Sigmoid colon (tissue), 7 donors: ENCODE data around the gene TMEM260. TPM values are rescaled to one million over a fixed set of nuclear protein-coding genes. Genes with fewer than 3 reads are reported as not detected.
"Not testable (repeated sequence)": the region's sequence is repeated elsewhere in the genome, so short reads cannot be mapped to it uniquely, and the experiment has no call there.

Source experiments
- DNase-seq: peaks from one replicate; pipeline ENCODE4 v3.0.0-alpha.2; 2019
- H3K27ac ChIP-seq, 4 donors: fragments of 200-600 bp; sonication (generic); one replicate each; pipeline ENCODE4 v1.5.1; 2016 to 2019; ENCODE audit warnings: mild to moderate bottlenecking in 1 of 4
- H3K27me3 ChIP-seq, 3 donors: fragments of 200-600 bp; sonication (generic); one replicate each; pipeline ENCODE4 v1.5.1; 2019; ENCODE audit warnings: mild to moderate bottlenecking in 1 of 3
- H3K36me3 ChIP-seq, 4 donors: fragments of 200-600 bp; sonication (generic); one replicate each; pipeline ENCODE4 v1.5.1; 2016 to 2019
- H3K4me1 ChIP-seq, 4 donors: fragments of 200-600 bp; sonication (generic); one replicate each; pipeline ENCODE4 v1.5.1; 2017 to 2019
- H3K4me3 ChIP-seq, 4 donors: fragments of 200-600 bp; sonication (generic); one replicate each; pipeline ENCODE4 v1.5.1; 2017 to 2019; ENCODE audit warnings: mild to moderate bottlenecking in 2 of 4, moderate library complexity in 1 of 4
- H3K9me3 ChIP-seq, 4 donors: fragments of 200-600 bp in 3 of 4; sonication (generic) in 3 of 4; one replicate each; pipeline versions ENCODE4 v1.5.1 to v1.6.1; 2013 to 2019
- EP300 ChIP-seq, 4 donors: sonication (generic); formaldehyde crosslinking; IDR thresholded peaks; one replicate each; pipeline ENCODE4 v1.6.1; 2017; ENCODE audit warnings: antibody characterized with exemption in 4 of 4
- POLR2A ChIP-seq, 2 donors: fragments of 450-650 bp; IDR thresholded peaks; one replicate each; pipeline ENCODE4 v1.6.1; 2016; ENCODE audit warnings: antibody characterized with exemption in 2 of 2, mild to moderate bottlenecking in 2 of 2, moderate library complexity in 2 of 2
- POLR2AphosphoS5 ChIP-seq, 4 donors: sonication (generic); formaldehyde crosslinking; IDR thresholded peaks; one replicate each; pipeline ENCODE4 v1.6.1; 2017; ENCODE audit warnings: antibody characterized with exemption in 4 of 4
- WGBS, 2 donors: extraction: QIAGEN DNeasy Blood & Tissue Kit; methylation state at CpG; one replicate each; pipeline ENCODE4 v1.1.7; 2013; 5-methylcytosine and 5-hydroxymethylcytosine counted together
- intact Hi-C: fragments of 100-400 bp; cut with DNase I; formaldehyde crosslinking; loops from one replicate; pipeline ENCODE4 v1.15.1; 2023
- polyA plus RNA-seq, 3 donors: library from polyadenylated mRNA; stranded (reverse); fragments of 200-250 nt; gene quantifications; one replicate each; pipeline ENCODE4 v1.2.3, GENCODE V29; 2013
- total RNA-seq, 4 donors: library from RNA; depleted of rRNA; stranded (reverse); fragments of >200 nt; gene quantifications; one replicate each; pipeline ENCODE4 v1.1.0, GENCODE V29; 2016
- TF ChIP-seq, protein P1 (sequence below), 4 experiments: fragments of 450-650 bp in 3 of 4; fragments of 200-600 bp in 1 of 4; IDR thresholded peaks; one replicate each; pipeline ENCODE4 v1.5.1; 2016 to 2019; ENCODE audit warnings: antibody characterized with exemption in 4 of 4, mild to moderate bottlenecking in 3 of 4, moderate library complexity in 2 of 4
- donor health status: healthy with polysubstance abuse.
- donor health status: Bipolar disorder and iron deficiency.
- donor health status: healthy.

Gene TMEM260
- total and polyA plus RNA-seq, 7 donors: 1.6 to 15.0 (median 10.3) TPM

DNA sequence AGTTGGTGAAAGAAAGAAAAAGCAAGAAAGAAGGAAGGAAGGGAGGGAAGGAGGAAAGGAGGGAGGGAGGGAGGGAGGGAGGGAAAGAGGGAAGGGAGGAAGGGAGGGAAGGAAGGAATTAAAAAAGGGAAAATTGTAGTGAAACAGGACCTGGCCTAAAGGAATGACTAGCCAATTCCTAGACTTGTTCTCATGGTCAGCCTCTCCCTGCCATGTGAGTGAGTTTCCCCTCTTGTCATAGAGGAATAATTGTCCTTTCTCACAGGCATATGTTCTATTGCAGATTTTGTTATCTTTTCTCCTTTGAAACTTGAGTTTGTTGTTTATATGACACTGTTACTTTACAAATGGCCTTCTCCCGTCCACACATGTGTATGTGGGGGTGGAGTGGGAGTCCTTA is 81.9 kb downstream of the TMEM260 start:
- 87 to 89% methylated on average over 1 of the region's 1 CpG for WGBS, 2 donors

DNA sequence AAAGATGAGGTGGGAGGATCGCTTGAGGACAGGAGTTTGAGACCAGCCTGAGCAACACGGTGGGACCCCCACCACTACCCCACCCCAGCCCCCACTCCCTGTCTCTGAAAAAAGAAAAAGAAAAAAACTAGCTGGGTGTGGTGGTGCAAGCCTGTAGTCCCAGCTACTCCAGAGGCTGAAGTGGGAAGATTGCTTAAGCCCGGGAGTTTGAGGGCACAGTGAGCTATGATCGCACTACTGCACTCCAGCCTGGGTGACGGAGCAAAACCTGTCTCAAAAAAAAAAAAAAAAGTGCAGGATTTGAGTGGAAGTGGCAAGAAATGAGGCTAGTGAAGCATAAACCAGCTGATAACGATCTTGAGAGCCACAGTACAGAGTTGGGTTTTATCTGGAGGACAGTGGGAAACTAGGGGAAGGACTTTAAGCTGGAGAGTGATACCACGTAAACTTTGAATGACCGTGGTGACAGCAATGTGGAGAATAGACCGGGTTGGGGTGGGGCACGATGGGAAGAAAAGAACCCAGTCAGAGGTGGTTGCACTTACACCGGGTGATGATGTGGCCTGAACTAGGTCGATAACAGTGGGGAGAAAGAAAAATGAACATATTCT is 85.3 kb downstream of the TMEM260 start:
- Histone ChIP-seq H3K27me3 (no peaks in the 10 kb centered on the region), H3K4me1 (no peaks in the 10 kb centered on the region), H3K36me3 (no peaks in the 10 kb centered on the region), H3K27ac (no peak overlapping the region), H3K9me3 (no peaks in the 10 kb centered on the region), H3K4me3 (no peak overlapping the region)
- DNase-seq: no peak
- intact Hi-C loops: no loop called here
- TF ChIP-seq EP300 (IDR thresholded peaks at IDR 0.05) (no peak), POLR2AphosphoS5 (IDR thresholded peaks at IDR 0.05) (no peak), POLR2A (IDR thresholded peaks at IDR 0.05) (no peak)
- TF ChIP-seq, protein P1, sequence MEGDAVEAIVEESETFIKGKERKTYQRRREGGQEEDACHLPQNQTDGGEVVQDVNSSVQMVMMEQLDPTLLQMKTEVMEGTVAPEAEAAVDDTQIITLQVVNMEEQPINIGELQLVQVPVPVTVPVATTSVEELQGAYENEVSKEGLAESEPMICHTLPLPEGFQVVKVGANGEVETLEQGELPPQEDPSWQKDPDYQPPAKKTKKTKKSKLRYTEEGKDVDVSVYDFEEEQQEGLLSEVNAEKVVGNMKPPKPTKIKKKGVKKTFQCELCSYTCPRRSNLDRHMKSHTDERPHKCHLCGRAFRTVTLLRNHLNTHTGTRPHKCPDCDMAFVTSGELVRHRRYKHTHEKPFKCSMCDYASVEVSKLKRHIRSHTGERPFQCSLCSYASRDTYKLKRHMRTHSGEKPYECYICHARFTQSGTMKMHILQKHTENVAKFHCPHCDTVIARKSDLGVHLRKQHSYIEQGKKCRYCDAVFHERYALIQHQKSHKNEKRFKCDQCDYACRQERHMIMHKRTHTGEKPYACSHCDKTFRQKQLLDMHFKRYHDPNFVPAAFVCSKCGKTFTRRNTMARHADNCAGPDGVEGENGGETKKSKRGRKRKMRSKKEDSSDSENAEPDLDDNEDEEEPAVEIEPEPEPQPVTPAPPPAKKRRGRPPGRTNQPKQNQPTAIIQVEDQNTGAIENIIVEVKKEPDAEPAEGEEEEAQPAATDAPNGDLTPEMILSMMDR (IDR thresholded peaks at IDR 0.05): no peak
- 87 to 88% methylated on average over 11 to 12 of the region's 12 CpGs for WGBS, 2 donors

More for the DNA sequence above, 81.9 kb downstream of the TMEM260 start:
- TF ChIP-seq EP300 (IDR thresholded peaks at IDR 0.05) (no peak), POLR2AphosphoS5 (IDR thresholded peaks at IDR 0.05) (no peak), POLR2A (IDR thresholded peaks at IDR 0.05) (no peak)
- TF ChIP-seq, protein P1 (IDR thresholded peaks at IDR 0.05): no peak
- intact Hi-C loops: no loop called here
- no peaks in the 10 kb centered on the region for H3K36me3 ChIP-seq
- no peaks in the 10 kb centered on the region for H3K4me1 ChIP-seq
- no peaks in the 10 kb centered on the region for H3K27me3 ChIP-seq
- no peaks in the 10 kb centered on the region for H3K9me3 ChIP-seq
- H3K27ac ChIP-seq: no peak overlapping the region
- H3K4me3 ChIP-seq: no peak overlapping the region
- DNase-seq: no peak

- Histone ChIP-seq H3K36me3 (no peaks in the 10 kb centered on the region), H3K9me3 (no peaks in the 10 kb centered on the region), H3K27ac (no peak overlapping the region), H3K4me1 (no peaks in the 10 kb centered on the region), H3K27me3 (no peaks in the 10 kb centered on the region), H3K4me3 (no peak overlapping the region)
- TF ChIP-seq POLR2A (IDR thresholded peaks at IDR 0.05) (no peak), EP300 (IDR thresholded peaks at IDR 0.05) (no peak), POLR2AphosphoS5 (IDR thresholded peaks at IDR 0.05) (no peak)
- no peak for DNase-seq
- 65 to 87% methylated on average over 7 of the region's 7 CpGs for WGBS, 2 donors
- intact Hi-C loops: no loop called here
These were observed 86.7 kb downstream of the TMEM260 start for GRCh38 chr14:56666294-56666693.

DNA sequence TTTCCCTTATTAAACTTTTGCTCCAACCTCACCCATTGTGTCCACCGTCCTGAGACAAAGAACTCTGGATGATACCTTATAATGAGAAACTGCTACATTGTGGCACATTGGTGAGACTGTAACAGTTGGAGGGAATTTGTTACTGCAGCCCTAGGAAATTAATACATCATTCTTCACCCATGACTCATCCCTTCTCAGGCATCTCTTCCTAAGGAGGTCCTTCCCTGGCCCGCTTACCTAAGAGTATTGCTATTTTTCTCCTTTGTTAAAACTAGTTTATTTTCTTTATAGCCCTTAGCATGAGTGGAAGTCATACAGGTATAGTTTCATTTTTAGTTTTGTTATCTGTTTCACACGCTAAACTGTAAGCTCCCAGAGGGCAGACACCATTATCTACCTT is 87.1 kb downstream of the TMEM260 start:
- H3K9me3 ChIP-seq: no peaks in the 10 kb centered on the region
- TF ChIP-seq, protein P1 (IDR thresholded peaks at IDR 0.05): no peak
- TF ChIP-seq POLR2A (IDR thresholded peaks at IDR 0.05) (no peak), EP300 (IDR thresholded peaks at IDR 0.05) (no peak), POLR2AphosphoS5 (IDR thresholded peaks at IDR 0.05) (no peak)
- no peaks in the 10 kb centered on the region for H3K4me1 ChIP-seq
- no peaks in the 10 kb centered on the region for H3K36me3 ChIP-seq
- H3K27me3 ChIP-seq: no peaks in the 10 kb centered on the region
- H3K27ac ChIP-seq: no peak overlapping the region
- DNase-seq: no peak
- no peak overlapping the region for H3K4me3 ChIP-seq
- 62 to 94% methylated on average over 3 of the region's 3 CpGs for WGBS, 2 donors
- intact Hi-C loops: no loop called here

GRCh38 chr14:56667290-56667689 is 87.7 kb downstream of the TMEM260 start:
- intact Hi-C loops, H3K27ac ChIP-seq, H3K4me1 ChIP-seq, H3K9me3 ChIP-seq, H3K4me3 ChIP-seq, H3K36me3 ChIP-seq, H3K27me3 ChIP-seq, DNase-seq: not testable (repeated sequence)
- WGBS, 2 donors: 74 to 95% methylated on average over 7 to 11 of the region's 11 CpGs

DNA sequence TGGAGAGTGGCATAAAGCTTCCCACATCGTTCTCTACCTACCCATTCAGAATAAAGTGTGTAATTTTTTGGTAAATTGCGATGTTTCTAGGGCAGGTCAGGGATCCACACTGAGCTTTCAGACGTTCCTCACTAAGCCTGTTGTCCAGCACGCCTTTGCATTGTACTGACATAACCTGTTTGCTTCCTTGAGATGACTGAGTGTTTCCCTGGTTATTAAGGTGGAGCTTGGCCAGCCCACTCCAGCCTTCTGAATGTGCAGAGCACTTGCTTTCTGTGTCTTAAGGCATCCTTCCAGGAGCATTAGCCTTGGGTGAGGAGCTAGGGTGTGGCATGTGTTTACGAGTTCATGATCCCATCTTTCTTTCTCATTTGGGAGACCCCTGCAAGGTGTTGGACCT is 96.4 kb downstream of the TMEM260 start:
- TF ChIP-seq POLR2AphosphoS5 (IDR thresholded peaks at IDR 0.05): no peak
- TF ChIP-seq, protein P1 (IDR thresholded peaks at IDR 0.05): no peak
- TF ChIP-seq POLR2A (IDR thresholded peaks at IDR 0.05): no peak
- no peak for TF ChIP-seq EP300 (IDR thresholded peaks at IDR 0.05)
- Histone ChIP-seq H3K9me3 (peaks cover 0 to 10% (median 0%) of the 10 kb centered on the region in 4 donors), H3K36me3 (no peaks in the 10 kb centered on the region), H3K27ac (no peak overlapping the region), H3K4me3 (no peak overlapping the region), H3K27me3 (no peaks in the 10 kb centered on the region), H3K4me1 (no peaks in the 10 kb centered on the region)
- intact Hi-C loops: no loop called here
- 46 to 82% methylated on average over 5 of the region's 5 CpGs for WGBS, 2 donors
- DNase-seq: no peak
